GM12875 (cell line): ENCODE data around the gene NFIC.
"Not testable (repeated sequence)": the region's sequence is repeated elsewhere in the genome, so short reads cannot be mapped to it uniquely, and the experiment has no call there.

Experiments used
- H3K4me3 ChIP-seq: one replicate; pipeline ENCODE4 v1.5.1; 2011; ENCODE audit warnings: low read depth, low read length, control low read depth
- CTCF ChIP-seq: IDR thresholded peaks from 2 replicates; pipeline ENCODE4 v1.5.1; 2011; ENCODE audit warnings: low read depth, mild to moderate bottlenecking, control low read depth, inconsistent platforms, low read length, moderate library complexity, borderline replicate concordance; ENCODE audit not compliant: insufficient read depth

NFIC gene

GRCh38 chr19:3503036-3503572, 136.7 kb downstream of the NFIC start:
- no peak overlapping the region for H3K4me3 ChIP-seq
- TF ChIP-seq CTCF, result no peak

GRCh38 chr19:3504735-3505134, 138.4 kb downstream of the NFIC start:
- no peak for TF ChIP-seq CTCF
- H3K4me3 ChIP-seq, result no peak overlapping the region

- TF ChIP-seq CTCF, result 0 out of 2 replicates have a peak, but pooled peaks have one; percentile 3
These were observed 139.4 kb downstream of the NFIC start, which contains the start of gene FZR1 for GRCh38 chr19:3505598-3506383. TSS of gene FZR1 (plus strand) at chr19:3506311. CDS start at chr19:3522990, 16,679 bp downstream.

GRCh38 chr19:3506384-3507340, 140.3 kb downstream of the NFIC start:
- peak overlapping the region; percentile 85 for H3K4me3 ChIP-seq
- no peak for TF ChIP-seq CTCF

More at GRCh38 chr19:3505598-3506383, 139.4 kb downstream of the NFIC start, which contains the start of gene FZR1:
- H3K4me3 ChIP-seq, result peak within 1 kb of the TSS; percentile 86

GRCh38 chr19:3507371-3508120, 141.2 kb downstream of the NFIC start:
- peak overlapping the region; percentile 85 for H3K4me3 ChIP-seq
- TF ChIP-seq CTCF, result no peak

GRCh38 chr19:3508121-3508661, 141.8 kb downstream of the NFIC start:
- H3K4me3 ChIP-seq, result not testable (repeated sequence)
